GM13976 (cell line): Measurements from ENCODE around the gene INSL4.

ENCODE experiments used
- DNase-seq: peaks from one replicate; pipeline ENCODE4 v3.0.0; 2012; ENCODE audit warnings: low spot score
- CTCF ChIP-seq: IDR thresholded peaks from 2 replicates; pipeline ENCODE4 v1.5.1; 2012; ENCODE audit warnings: borderline replicate concordance, mild to moderate bottlenecking; ENCODE audit not compliant: insufficient read depth; ENCODE audit errors: extremely low read depth, missing control alignments, control extremely low read depth
- in situ Hi-C: fragments of 300-500 bp; cut with MboI; formaldehyde crosslinking; loops from one replicate; pipeline ENCODE4 v1.12.0; 2022; ENCODE audit warnings: low sequenced_read_pairs, mixed read lengths, inconsistent platforms; ENCODE audit not compliant: unreplicated experiment

Gene INSL4

GRCh38 chr9:5265939-5266338 lies 34.7 kb downstream of the INSL4 start:
- no peak for TF ChIP-seq CTCF
- in situ Hi-C loops: no loop called here
- DNase-seq: no peak

- DNase-seq: no peak
- TF ChIP-seq CTCF: no peak
- in situ Hi-C loops: no loop called here
These were observed 38.1 kb downstream of the INSL4 start for GRCh38 chr9:5269249-5269715.

- DNase-seq: peak; percentile 37
- no peak for TF ChIP-seq CTCF
- in situ Hi-C loops: no loop called here
These were observed 43.6 kb downstream of the INSL4 start for GRCh38 chr9:5274770-5275169.

GRCh38 chr9:5278486-5278885 lies 47.3 kb downstream of the INSL4 start:
- in situ Hi-C loops: no loop called here
- TF ChIP-seq CTCF: no peak
- peak; percentile 24 for DNase-seq
